Effector CD8-positive, alpha-beta T cell (primary cell): ENCODE results near the gene RAB15.
"Not testable (repeated sequence)": the region's sequence is repeated elsewhere in the genome, so short reads cannot be mapped to it uniquely, and the experiment has no call there.

Experiments
- DNase-seq: peaks from one replicate; lab custom pipeline; 2025; lab: John Stamatoyannopoulos, UW

Gene RAB15

DNA sequence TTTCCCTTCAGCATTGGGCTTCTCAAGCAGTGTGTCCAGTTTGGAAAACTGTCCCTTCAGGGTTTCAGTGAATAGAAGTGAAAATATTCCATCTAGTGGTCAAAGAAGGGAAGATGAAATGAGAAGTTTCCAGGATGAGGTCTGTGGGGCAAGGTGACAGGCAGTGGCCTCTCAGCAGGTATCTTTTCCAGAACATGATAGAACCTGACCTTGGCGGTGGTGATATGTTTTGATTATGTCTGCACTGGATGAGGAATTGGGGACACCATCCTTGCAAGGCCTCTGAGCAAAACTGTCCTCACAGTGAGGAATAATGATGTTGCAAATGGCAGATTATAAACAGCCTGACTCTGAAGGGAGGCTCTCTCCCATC lies 34.3 kb downstream of the RAB15 start:
- DNase-seq, result no peak

DNA sequence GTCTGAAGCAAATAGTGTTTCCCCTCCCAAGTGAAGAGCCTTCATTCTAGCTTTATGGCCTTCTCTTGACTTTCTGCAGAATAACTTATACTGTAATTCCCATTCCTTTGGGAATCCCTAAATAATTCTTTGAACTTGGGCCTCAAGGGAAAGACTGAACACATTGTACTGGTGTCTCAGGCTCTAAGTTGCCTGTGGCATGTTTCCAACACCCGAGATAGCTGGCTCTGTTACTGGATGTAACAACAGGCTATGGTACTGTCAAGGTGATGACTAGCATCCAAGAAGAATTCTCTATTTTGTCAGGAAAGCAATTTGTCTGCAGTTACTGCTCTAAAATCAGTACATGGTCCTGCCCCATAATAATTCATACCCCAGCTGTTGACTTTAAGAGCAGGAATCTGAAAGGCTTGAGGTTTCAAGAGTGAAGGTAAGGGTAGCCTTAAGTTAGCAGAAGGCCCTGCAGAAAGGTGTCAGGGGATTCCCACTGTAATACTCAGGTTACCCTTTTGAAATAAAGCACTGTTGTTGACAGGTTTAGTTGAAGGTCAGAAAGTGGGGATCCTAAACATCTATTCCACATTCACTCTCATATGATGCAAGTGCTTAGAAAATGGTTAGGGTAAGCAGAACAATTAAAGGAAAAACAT lies 34.8 kb downstream of the RAB15 start:
- no peak for DNase-seq

GRCh38 chr14:64935508-64935907 lies 36.6 kb downstream of the RAB15 start:
- DNase-seq, result no peak

GRCh38 chr14:64934338-64934929 lies 37.7 kb downstream of the RAB15 start:
- DNase-seq, result no peak

GRCh38 chr14:64932231-64932630 lies 39.9 kb downstream of the RAB15 start:
- no peak for DNase-seq

- DNase-seq, result no peak
Observed at GRCh38 chr14:64931123-64931522, 41.0 kb downstream of the RAB15 start.

DNA sequence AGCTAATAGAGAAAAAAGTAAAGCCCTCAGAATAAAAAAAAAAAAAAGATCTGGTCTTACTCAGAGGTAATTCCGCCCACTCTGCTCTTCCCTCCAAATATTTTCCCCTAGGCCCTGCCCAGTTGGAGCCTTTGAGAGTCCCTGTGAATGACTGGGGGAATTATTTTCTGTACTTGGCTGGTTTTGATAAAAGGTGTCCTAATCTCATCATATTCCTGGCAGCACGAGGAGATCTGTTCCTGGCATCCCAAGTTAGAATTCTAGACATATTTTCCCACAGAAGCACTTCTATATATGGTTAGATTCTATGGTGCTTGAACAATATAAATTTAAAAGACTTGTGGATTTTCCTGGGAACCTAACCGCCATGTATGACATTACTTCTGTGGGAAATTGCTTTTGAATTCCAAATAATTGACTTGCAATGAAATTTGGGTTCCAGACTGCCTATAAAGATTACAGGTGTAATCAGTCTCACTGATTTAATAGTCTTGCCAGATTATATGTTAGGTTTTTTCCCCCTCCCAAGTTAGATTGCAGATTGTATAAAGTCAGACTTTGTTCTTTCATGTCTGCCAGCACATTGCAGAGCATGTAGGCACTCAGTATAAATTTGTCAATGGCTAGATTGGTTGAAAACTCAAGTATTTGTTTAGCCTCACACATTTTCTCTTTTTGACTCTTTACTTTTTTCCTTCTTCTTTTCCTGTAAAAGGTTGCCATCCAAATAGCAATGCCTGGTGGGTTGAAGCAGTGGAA lies 41.9 kb downstream of the RAB15 start:
- DNase-seq, result no peak

DNA sequence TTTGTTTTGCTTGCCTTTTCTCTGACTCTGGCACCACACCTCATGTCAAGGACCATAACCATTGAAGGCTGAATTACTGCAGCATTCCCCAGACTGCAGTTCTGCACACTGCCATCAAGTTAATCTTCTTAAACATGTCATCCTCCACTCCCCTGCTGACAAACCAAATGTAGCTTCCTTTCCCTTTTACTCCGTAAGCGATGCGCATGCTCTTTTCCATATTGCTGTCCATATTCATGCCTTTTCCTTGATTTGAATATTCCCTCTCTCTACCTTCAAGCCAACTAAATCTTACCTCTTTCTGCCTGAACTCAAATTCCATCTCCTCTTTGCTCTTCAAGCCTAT lies 43.1 kb downstream of the RAB15 start:
- no peak for DNase-seq

GRCh38 chr14:64928239-64929013 lies 43.7 kb downstream of the RAB15 start:
- DNase-seq, result no peak

- no peak for DNase-seq
Observed at GRCh38 chr14:64927031-64927430, 45.1 kb downstream of the RAB15 start.

DNA sequence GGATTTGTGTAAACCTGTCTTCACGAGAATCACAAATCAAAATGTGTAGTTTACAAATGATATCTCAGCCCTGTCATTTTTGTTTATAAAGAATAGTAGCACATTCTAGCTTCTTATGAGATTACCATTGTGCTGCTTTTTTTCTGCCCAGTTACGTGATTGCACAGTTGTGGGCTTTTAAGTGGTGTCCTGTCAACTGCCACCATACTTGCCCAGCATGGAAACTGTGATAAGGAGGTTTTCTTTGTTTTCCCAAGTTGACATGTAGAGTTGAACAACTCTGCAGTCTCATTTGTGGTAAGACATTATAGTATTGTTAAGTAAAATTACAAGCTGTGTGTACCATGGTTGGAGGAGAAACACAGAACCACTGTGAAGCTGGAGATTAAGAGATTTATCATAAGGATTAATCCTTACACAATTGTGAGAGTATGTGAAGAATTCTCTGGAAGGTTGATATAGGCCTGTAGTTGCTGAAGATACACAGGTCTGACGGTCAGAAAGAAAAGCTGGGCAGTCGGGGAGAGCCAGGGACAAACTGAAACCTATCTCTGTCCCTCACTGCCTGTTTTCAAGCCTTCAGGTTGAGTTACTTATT lies 45.6 kb downstream of the RAB15 start:
- no peak for DNase-seq

DNA sequence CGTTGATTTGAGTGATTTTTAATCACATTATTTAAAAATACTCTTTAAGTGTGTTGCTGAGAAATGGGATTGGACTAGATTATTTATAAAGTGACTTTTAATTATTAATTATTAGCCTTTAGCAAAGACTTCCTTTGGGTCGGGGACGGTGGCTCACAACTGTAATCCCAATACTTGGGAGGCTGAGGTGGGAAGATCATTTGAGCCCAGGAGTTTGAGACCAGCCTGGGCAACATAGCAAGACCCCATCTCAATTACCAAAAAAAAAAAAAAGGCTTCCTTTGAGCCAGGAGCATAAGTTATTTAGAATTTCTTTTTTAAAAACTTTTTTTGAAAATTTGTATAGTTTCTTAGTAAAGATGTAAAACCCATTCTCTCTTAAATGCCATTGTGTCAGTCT lies 49.1 kb downstream of the RAB15 start:
- DNase-seq, result no peak

- DNase-seq, result no peak
Observed at GRCh38 chr14:64920465-64920864, 51.7 kb downstream of the RAB15 start.

GRCh38 chr14:64919618-64920017 lies 52.5 kb downstream of the RAB15 start:
- DNase-seq, result no peak

- no peak for DNase-seq
Observed at GRCh38 chr14:64919215-64919614, 52.9 kb downstream of the RAB15 start.

DNA sequence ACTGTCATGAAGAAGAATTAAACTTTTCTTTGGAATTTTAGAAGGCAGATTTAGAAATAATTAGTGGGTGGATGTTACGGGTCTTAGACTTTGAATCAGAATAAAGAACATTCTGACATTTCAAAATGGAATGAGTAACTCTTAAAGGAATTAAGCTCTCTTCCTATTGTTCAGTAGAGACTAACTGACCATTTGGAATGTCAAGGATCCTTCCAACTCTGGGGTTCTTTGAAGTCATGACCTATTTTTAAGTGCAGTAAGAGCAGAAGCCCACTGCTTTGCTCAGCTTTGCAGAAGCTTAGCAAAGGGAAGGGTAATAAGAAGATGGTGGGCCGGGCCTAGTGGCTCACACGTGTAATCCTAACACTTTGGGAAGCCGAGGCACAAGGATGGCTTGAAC lies 53.9 kb downstream of the RAB15 start:
- no peak for DNase-seq

DNA sequence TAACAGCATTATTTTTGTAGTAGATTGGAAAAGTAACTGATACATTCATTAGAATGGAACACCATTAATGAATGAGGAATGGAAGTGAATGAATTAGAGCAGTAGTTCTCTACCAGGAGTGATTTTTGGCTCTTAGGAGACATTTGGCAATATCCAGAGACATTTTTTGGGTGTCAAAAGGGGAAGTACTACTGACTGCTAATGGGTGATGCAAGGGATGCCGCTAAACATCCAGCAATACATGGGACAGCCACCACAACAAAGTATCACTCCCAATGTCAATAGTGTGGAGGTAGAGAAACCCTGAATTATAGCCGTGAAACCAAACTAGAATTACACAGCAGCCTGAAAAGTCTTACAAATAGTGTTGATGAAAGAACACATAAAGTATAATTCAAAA lies 56.3 kb downstream of the RAB15 start:
- DNase-seq, result no peak

DNA sequence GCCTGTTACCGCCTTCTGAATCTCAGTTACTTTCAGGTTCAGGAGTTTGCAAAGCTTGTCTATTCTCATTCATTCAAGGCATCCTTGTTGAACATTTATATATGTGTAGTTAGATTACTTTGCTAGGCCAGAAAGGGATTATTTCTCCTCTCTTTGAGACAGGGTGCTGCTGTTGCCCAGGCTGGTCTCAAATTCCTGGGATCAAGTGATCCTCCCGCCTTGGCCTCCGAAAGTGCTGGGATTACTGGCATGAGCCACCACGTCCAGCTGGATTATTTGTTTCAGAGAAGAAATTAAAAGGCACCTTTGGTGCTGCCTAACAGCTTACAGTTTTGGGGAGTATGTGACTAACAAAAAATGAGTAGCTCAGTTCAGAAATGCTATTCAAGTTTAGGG lies 57.1 kb downstream of the RAB15 start:
- DNase-seq, result no peak

DNA sequence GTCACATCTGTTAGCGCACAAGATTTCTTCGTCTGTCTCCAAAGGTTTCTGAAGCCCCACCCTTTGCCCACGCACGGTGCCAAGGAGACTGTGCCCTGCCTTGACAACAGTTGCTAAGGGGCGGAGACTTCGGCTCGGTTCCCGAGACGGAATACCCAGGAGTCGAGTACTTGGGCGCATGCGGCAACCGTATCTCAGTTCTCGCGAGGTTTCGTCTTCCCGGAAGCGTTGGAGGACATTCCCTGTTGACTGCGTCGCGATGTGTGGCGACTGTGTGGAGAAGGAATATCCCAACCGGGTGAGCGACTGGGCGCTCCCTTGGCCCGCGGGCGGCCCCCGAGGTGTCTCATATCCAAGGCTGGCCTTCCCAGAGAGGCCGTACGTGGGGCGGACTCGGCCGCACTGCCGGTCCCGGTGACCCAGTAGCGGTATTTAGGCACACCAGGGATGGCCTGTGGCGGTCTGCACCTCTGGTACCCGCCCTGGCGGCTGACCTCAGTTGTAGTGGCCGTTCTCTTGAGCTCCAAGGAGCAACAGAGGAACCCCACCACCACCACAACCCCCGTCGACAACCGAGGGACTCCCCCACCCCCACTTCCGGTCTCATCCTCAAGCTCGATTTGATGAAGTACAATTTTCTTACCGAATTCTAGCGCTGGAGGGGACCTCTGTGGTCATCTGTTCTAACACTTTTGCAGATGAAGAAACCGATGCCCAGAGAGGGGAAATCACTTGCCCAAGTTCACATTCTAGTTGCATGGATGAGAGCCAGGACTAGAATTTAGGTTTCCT lies 57.7 kb downstream of the RAB15 start, which contains the start of gene CHURC1:
Gene CHURC1 (plus strand): TSS at position 219 of the 792 bp plus-strand sequence. CDS start 41 bp downstream, at position 260.
- peak; percentile 98 for DNase-seq

DNA sequence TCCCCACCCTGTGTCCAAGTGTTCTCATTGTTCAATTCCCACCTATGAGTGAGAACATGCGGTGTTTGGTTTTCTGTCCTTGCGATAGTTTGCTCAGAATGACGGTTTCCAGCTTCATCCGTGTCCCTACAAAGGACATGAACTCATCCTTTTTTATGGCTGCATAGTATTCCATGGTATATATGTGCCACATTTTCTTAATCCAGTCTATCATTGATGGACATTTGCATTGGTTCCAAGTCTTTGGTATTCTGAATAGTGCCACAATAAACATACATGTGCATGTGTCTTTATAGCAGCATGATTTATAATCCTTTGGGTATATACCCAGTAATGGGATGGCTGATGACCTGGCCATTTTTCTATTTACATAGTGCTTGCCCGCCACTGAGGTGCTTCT lies 58.7 kb downstream of the RAB15 start:
- DNase-seq, result not testable (repeated sequence)

DNA sequence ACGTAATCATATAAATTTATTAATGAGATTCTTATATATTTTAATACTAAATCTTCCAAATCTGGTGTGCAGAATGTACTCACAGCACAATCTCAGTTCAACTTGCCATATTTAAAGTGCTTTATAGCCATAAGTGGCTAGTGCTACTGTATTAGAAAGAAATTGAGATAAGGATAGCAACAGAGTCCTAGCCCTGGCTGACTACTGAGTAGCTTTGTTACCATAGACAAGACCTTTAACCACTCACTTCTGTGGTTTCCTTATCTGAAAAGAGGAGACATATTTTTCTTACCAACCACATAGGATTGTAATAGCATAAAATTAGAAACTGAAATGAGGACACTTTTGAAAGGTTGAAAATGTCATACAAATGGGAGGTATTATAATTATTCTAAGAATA lies 59.9 kb downstream of the RAB15 start:
- DNase-seq, result no peak
